Right cardiac atrium (tissue), 5 donors: ENCODE results near the gene SPAAR. TPM values are rescaled to one million over a fixed set of nuclear protein-coding genes. Genes with fewer than 3 reads are reported as not detected.

ENCODE experiments used
- ATAC-seq, 2 donors: fragments of 200-7000 bp; cut with Tn5 transposase; one replicate each; pipeline versions ENCODE4 v1.8.0 to v1.9.1; 2020; ENCODE audit warnings: moderate library complexity in 2 of 2, mild to moderate bottlenecking in 1 of 2
- DNase-seq, 3 donors: peaks; one replicate each; pipeline ENCODE4 v3.0.0-alpha.2; 2020
- H3K27ac ChIP-seq: one replicate; pipeline ENCODE4 v1.5.1; 2013; ENCODE audit warnings: mild to moderate bottlenecking, low read length, control low read depth, moderate library complexity
- H3K27me3 ChIP-seq: one replicate; pipeline ENCODE4 v1.6.1; 2013; ENCODE audit not compliant: control insufficient read depth, insufficient read depth
- H3K4me1 ChIP-seq: one replicate; pipeline ENCODE4 v1.6.1; 2013; ENCODE audit warnings: low read length; ENCODE audit not compliant: control insufficient read depth, insufficient read depth
- H3K4me3 ChIP-seq: one replicate; pipeline ENCODE4 v1.5.1; 2013; ENCODE audit warnings: low read length, control low read depth
- H3K9me3 ChIP-seq: one replicate; pipeline ENCODE4 v1.6.1; 2013; ENCODE audit warnings: low read length; ENCODE audit not compliant: control insufficient read depth
- WGBS: extraction: QIAGEN DNeasy Blood & Tissue Kit; methylation state at CpG from one replicate; pipeline ENCODE4 v1.1.7; 2013; 5-methylcytosine and 5-hydroxymethylcytosine counted together
- intact Hi-C, 4 donors: fragments of 100-400 bp; cut with DNase I; formaldehyde crosslinking; loops; one replicate each; pipeline versions ENCODE4 v1.11.0 to v1.14.0; 2022 to 2023
- polyA plus RNA-seq: library from polyadenylated mRNA; stranded (reverse); fragments of 200-250 nt; gene quantifications from one replicate; pipeline ENCODE4 v1.2.3, GENCODE V29; 2013
- total RNA-seq, 4 donors: library from RNA; stranded (reverse); fragmentation: NEBNext Ultra II Directional; extraction: Animal tissue kit (Norgen Biotek cat#: 25700); gene quantifications; one replicate each; pipeline ENCODE4 v1.2.1, GENCODE V29; 2021
- donor health status: healthy with polysubstance abuse.
- donor health status: DM: no; HTN: yes; CAD: no.
- donor health status: DM: no; HTN: no; CAD: no.
- donor health status: DM: no; HTN: yes; CAD: no; lungs with severe emphysema.
- donor health status: DM: yes; HTN: yes; CAD: no.

The SPAAR gene
- total and polyA plus RNA-seq, 5 donors = 3.7 to 8.7 (median 6.0) TPM

GRCh38 chr9:35937227-35937626 is 27.9 kb downstream of the SPAAR start:
- WGBS = 67% methylated on average over 2 of the region's 2 CpGs
- no peak overlapping the region for H3K4me3 ChIP-seq
- no peak for DNase-seq
- H3K4me1 ChIP-seq = no peaks in the 10 kb centered on the region
- H3K27ac ChIP-seq = no peak overlapping the region
- no peaks in the 10 kb centered on the region for H3K9me3 ChIP-seq
- no peak for ATAC-seq
- H3K27me3 ChIP-seq = no peaks in the 10 kb centered on the region
- intact Hi-C loops = no loop called here

DNA sequence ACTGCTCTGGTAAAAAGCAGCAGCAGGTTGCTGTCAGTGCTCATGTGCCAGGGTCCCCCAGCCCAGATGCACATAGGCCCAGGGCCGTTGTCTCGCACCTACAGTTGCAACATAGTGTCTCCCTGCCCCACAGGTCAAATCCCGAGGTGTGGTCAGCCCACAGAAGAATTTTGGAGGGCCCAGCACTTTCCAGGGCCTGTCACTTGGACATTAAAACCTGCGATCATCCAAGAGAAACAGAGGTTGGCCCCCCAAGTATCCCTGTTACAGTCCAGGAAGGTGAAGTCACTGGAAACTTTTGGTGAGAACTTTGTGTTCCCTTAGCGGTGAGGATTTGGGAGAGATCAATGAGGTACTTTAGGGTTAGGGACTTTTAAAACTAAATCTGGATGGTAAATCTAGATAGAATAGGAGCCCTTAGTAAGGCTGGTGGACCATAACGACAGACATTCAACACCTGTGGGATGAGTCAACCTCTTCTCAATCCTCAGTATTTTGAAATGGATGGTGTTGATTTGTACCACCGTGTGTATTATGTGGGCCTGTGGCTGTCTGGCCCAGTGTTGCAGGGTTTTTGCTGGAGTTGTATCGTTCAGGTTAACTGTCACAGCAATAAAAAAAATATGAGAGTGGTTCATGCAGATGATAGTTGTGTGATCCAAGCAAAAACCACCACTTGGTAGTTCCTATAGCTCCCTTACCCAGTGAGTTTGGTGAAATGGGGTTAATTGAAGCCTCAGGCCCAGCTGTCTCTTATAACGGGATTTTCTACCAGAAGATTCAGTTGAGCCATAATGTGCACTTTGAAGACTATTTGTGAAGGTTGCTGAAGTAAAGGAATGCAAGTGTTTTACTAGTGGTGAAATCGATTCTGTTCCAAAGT is 29.4 kb downstream of the SPAAR start:
- H3K27me3 ChIP-seq = no peaks in the 10 kb centered on the region
- no peaks in the 10 kb centered on the region for H3K9me3 ChIP-seq
- intact Hi-C loops = no loop called here
- WGBS = 81% methylated on average over 10 of the region's 10 CpGs
- no peak overlapping the region for H3K4me3 ChIP-seq
- no peak overlapping the region for H3K27ac ChIP-seq
- H3K4me1 ChIP-seq = no peaks in the 10 kb centered on the region
- ATAC-seq (peak; percentile 32 to 86), DNase-seq (no peak)

DNA sequence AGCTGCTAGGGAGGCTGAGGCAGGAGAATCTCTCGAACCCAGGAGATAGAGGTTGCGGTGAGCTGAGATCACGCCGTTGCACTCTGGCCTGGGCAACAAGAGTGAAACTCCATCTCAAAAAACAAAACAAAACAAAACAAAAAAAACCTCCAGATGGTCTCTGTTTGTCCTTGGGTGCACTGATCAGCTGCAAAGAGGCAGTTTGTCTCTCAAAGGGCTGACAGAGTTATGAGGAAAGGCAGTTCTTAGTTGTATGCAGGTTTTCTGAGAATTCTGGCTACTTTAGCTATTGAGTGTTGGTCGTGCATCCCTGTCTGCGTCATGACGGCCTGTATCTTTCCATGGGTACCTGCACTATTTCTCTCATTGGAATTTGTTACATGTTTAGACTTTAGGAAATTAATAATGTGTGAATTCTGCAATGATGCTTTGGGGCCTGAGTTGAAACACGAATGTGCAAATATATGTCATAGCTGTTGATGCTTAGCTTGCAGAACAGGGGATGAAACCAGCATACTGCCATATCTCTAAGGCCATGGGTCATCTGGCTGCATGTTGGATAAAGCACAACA is 30.5 kb downstream of the SPAAR start:
- Histone ChIP-seq H3K4me1 (no peaks in the 10 kb centered on the region), H3K4me3 (no peak overlapping the region), H3K27ac (no peak overlapping the region), H3K9me3 (no peaks in the 10 kb centered on the region), H3K27me3 (no peaks in the 10 kb centered on the region)
- no peak for ATAC-seq
- intact Hi-C loops = loop anchor here in 1 of 4 donors (5.0 kb wide), 1 partner anchor 37 kb away; no protein-coding TSS in a partner anchor
- no peak for DNase-seq
- WGBS = 92% methylated on average over 8 of the region's 8 CpGs

DNA sequence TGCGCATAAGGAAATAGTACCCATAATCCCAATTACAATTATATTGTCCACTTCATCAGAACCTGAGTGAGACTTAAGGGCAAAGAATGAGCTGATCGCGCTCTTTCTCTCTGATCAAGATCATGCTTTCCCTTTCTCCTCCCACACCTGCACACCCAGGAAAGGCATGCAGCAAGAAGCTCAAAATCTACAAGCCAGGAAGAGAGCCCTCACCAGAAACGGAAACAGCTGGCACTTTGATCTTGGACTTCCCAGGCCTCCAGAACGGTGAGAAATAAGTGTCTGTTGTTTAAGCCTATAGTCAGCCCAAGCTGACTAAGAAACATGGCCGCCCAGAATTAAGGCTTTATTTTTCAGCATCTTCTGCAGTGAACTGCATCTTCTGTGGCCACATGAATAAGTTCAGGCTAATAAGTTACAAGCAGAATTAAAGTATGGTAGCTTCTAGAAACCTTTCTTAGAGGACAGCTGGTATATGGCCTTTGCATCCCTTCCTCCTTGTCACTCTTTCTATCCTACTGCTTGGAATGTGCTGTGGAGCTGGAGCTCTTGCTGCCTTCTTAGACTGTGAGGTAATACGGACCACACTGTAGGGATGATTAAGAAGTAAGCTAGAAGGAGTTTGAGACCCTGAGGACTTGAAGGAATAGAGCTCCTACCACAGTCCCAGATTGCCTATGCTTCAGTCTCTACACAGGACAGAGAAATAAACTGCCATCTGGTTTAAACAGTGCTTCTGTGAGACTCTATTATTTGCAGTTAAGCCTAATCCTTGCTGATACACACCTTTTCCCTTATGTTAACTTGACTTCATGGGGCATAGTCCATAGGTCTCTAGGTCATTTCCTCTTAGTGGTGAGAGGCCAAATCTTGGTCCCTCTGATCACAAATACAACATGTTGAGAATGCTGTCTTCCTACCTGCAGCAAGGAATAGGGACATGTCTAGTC is 31.4 kb downstream of the SPAAR start:
- H3K4me1 ChIP-seq = peaks cover 4% of the 10 kb centered on the region
- H3K27me3 ChIP-seq = no peaks in the 10 kb centered on the region
- DNase-seq (no peak), ATAC-seq (no peak)
- H3K9me3 ChIP-seq = no peaks in the 10 kb centered on the region
- H3K27ac ChIP-seq = no peak overlapping the region
- H3K4me3 ChIP-seq = no peak overlapping the region
- intact Hi-C loops = loop anchor here in 1 of 4 donors (5.0 kb wide), 1 partner anchor 38 kb away; no protein-coding TSS in a partner anchor
- WGBS = 66% methylated on average over 7 of the region's 7 CpGs

- H3K4me3 ChIP-seq = no peak overlapping the region
- H3K27ac ChIP-seq = no peak overlapping the region
- intact Hi-C loops = loop anchor here in 1 of 4 donors (5.0 kb wide), 1 partner anchor 40 kb away; no protein-coding TSS in a partner anchor
- WGBS = 84% methylated on average over 5 of the region's 5 CpGs
- H3K27me3 ChIP-seq = no peaks in the 10 kb centered on the region
- no peaks in the 10 kb centered on the region for H3K9me3 ChIP-seq
- H3K4me1 ChIP-seq = peaks cover 4% of the 10 kb centered on the region
- ATAC-seq (no peak), DNase-seq (no peak)
Observed at GRCh38 chr9:35942286-35942685, 33.0 kb downstream of the SPAAR start.

- Histone ChIP-seq H3K4me3 (no peak overlapping the region), H3K9me3 (no peaks in the 10 kb centered on the region), H3K27ac (peak overlapping the region; percentile 51), H3K4me1 (peaks cover 8% of the 10 kb centered on the region), H3K27me3 (no peaks in the 10 kb centered on the region)
- DNase-seq = no peak
- no peak for ATAC-seq
- WGBS = 82% methylated on average over 3 of the region's 3 CpGs
- intact Hi-C loops = loop anchor here in 3 of 4 donors (2.0 to 5.0 kb wide), 2 partner anchors 41 to 42 kb away; no protein-coding TSS in a partner anchor
Observed at GRCh38 chr9:35944173-35944572, 34.9 kb downstream of the SPAAR start.

GRCh38 chr9:35944841-35945240 is 35.6 kb downstream of the SPAAR start:
- ATAC-seq (peak in 1 of 2 donors; percentile 6), DNase-seq (no peak)
- Histone ChIP-seq H3K4me1 (peaks cover 10% of the 10 kb centered on the region), H3K4me3 (no peak overlapping the region), H3K27ac (peak overlapping the region; percentile 11), H3K27me3 (no peaks in the 10 kb centered on the region), H3K9me3 (no peaks in the 10 kb centered on the region)
- WGBS = 55% methylated on average over 3 of the region's 3 CpGs
- intact Hi-C loops = loop anchor here (2.0 to 5.0 kb wide), 3 partner anchors 38 to 43 kb away; partner anchors contain the start of genes HRCT1 (in 1 of the 4) and SPAAR (in 1 of the 4)

- H3K4me3 ChIP-seq = no peak overlapping the region
- peak; percentile 81 to 82 for ATAC-seq
- DNase-seq = peak; percentile 88 to 94 (median 92)
- no peaks in the 10 kb centered on the region for H3K27me3 ChIP-seq
- H3K9me3 ChIP-seq = no peaks in the 10 kb centered on the region
- 28% methylated on average over 10 of the region's 10 CpGs for WGBS
- peak overlapping the region; percentile 11 for H3K27ac ChIP-seq
- H3K4me1 ChIP-seq = peaks cover 10% of the 10 kb centered on the region
- intact Hi-C loops = loop anchor here in 3 of 4 donors (2.0 to 5.0 kb wide), 2 partner anchors 38 to 43 kb away; partner anchors contain the start of genes HRCT1 (in 1 of the 3) and SPAAR (in 1 of the 3)
Observed at GRCh38 chr9:35945341-35946018, 36.2 kb downstream of the SPAAR start.

DNA sequence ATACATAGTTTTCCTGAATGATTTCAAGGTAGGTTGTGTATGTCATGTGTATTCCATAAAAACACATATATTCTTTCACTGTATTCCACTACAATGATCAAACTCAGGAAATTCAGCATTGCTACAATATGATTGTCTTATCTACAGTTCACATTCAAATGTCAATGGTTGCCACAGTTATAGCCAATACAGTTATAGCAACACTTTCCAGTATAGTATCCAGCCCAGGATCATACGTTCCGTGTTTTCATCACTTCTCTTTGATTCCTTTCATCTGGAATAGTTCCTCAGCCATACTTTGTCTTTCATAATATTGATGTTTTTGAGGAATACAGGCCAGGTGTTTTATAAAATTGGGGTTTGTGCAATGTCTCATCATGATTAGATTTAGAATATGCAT is 39.2 kb downstream of the SPAAR start:
- no peak for ATAC-seq
- intact Hi-C loops = loop anchor here in 1 of 4 donors (5.0 kb wide), 1 partner anchor 41 kb away; the partner anchor contains the start of genes HRCT1 and SPAAR
- no peak for DNase-seq
- Histone ChIP-seq H3K4me1 (peaks cover 10% of the 10 kb centered on the region), H3K27me3 (no peaks in the 10 kb centered on the region), H3K9me3 (no peaks in the 10 kb centered on the region), H3K4me3 (no peak overlapping the region), H3K27ac (no peak overlapping the region)
- WGBS = 39% methylated on average over 2 of the region's 2 CpGs

GRCh38 chr9:35948901-35949318 is 39.6 kb downstream of the SPAAR start:
- ATAC-seq = peak; percentile 65 to 74
- DNase-seq = no peak
- H3K27ac ChIP-seq = peak overlapping the region; percentile 90
- no peak overlapping the region for H3K4me3 ChIP-seq
- H3K9me3 ChIP-seq = no peaks in the 10 kb centered on the region
- intact Hi-C loops = loop anchor here in 1 of 4 donors (5.0 kb wide), 1 partner anchor 42 kb away; the partner anchor contains the start of genes HRCT1 and SPAAR
- H3K27me3 ChIP-seq = no peaks in the 10 kb centered on the region
- peaks cover 10% of the 10 kb centered on the region for H3K4me1 ChIP-seq
- WGBS = 38% methylated on average over 2 of the region's 2 CpGs
